GM19193 (cell line): ENCODE measurements around the gene SPTLC3.

Experiments
- POLR2A ChIP-seq: IDR thresholded peaks from 4 replicates; pipeline ENCODE4 v1.6.1; 2011; ENCODE audit not compliant: insufficient read depth, insufficient read length; ENCODE audit errors: extremely low read depth

The SPTLC3 gene

DNA sequence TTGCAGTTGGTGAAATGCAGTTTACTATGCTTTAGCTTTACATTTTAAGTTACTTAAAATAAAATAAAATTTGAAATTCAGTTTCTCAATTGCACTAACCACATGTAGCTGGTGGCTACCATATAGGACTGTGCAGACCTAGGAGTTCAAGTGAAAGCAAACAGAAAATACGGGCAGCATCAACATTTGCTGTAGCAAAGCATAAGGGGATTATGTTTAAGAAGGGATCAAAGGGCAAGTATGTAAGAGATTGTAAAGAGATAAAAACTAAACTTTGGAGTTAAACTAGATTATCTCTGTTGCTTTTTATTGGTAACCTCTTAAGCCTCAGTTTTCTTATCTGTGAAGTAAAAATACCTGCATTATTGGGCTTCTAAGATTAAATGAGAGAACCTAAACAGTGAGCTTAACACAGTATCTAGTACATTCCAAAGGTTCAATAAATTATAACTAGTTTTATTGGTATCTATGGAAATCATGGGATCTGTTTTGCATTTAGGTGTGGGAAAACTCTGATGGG lies 81.2 kb downstream of the SPTLC3 start:
- TF ChIP-seq POLR2A: no peak

DNA sequence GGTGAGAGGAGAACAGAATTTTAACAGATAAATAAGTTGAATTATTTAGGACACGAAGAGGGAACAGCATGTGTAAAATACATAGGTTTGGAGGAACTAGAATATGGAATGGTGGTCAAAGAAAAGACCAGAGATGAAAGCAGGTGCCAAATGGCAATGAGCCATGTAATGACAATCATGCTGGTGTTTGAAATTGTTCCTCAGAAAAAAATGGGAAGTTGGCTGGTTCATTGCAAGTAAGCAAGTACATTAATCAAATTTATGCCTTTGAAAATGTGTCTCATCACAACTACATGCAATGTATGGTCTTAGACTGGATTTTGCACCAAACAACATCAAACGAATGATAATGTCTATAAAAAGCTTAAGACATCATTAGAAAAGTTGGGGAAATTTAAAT lies 83.3 kb downstream of the SPTLC3 start:
- no peak for TF ChIP-seq POLR2A

DNA sequence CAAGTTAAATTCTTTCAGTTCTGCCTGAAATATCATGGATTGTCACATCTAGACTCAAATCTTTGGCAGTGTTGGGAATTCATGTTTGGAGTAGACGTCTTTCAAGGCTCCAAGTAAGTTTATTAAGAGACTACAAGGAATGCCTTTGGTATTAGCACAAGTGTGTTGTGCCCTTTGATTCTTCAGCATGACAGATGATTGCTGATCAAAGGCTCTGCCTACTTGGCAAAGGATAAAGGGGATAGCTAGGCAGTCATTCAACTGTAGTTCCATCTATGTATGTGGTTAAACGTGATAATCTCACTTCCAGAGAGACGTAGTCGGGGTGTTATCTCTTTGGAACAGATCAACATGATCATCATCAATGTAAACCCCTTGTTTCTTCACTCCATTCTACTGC lies 86.2 kb downstream of the SPTLC3 start:
- no peak for TF ChIP-seq POLR2A

DNA sequence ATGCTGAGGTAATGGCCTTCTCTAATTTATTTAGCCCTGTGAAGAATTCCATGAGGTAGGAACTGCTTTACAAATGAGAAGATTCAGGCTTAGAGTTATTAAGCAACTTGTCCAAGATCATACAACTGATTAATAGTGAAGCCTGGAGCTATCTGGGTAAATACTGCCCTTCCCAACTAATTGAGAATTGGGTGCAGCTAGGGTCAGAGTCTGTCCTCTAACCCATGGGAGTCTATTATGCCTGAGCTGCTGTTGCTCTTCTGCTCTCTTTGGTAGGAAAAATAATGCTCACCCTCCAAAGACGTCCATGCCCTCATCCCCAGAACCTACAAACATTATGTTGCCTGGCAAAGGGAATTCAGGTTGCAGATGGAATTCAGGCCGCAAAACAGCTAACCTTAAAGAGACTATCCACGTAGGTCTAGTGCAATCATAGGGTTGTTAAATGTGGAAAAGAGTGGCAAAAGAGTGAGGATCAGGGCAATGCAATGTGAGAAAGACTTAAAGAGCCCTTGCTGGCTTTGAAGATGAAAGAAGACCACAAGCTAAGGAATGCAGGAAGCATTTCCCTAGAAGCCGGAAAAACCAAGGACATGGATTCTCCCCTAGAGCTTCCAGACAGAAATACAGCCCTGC lies 90.1 kb downstream of the SPTLC3 start:
- TF ChIP-seq POLR2A: no peak

DNA sequence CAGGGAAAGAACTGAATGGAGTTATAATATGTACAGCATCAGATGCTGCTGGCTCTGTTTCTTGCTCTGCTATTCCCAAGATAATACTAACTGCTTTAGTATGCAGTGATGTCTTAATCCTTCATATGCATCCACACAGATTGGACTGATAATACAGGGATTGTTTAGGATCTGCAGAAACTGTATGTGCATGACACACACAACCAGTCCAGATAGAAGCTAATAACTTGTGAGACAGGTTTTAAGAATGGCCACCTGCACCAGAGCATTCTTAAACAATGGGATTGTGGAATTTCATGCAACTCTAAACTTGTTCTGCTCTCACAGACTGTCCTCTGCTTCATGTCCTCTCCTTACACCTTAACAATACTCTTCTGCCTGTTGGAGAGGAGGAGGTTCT lies 90.9 kb downstream of the SPTLC3 start:
- TF ChIP-seq POLR2A: no peak

DNA sequence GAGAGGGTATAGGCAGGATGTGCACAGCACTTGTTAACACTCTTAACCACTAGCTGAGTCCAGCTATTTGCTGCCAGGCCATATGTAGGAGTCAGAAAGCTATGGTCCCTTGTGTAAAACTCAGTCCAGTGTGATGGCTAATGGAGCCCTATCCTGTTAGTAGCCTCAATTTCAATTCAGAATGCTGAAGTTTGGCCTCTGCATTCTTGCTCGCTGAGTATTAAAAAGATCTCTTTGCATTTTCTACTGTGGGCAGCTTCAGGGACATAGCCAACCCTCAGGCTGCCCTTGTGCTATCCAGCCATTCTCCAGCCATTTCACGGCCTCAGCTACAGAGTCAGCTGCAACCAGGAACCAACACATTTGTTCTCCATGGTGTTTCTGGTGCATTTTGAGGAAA lies 92.5 kb downstream of the SPTLC3 start:
- TF ChIP-seq POLR2A: no peak

GRCh38 chr20:13101706-13102105 lies 92.9 kb downstream of the SPTLC3 start:
- TF ChIP-seq POLR2A: no peak

- no peak for TF ChIP-seq POLR2A
Observed at GRCh38 chr20:13102237-13102636, 93.5 kb downstream of the SPTLC3 start.

DNA sequence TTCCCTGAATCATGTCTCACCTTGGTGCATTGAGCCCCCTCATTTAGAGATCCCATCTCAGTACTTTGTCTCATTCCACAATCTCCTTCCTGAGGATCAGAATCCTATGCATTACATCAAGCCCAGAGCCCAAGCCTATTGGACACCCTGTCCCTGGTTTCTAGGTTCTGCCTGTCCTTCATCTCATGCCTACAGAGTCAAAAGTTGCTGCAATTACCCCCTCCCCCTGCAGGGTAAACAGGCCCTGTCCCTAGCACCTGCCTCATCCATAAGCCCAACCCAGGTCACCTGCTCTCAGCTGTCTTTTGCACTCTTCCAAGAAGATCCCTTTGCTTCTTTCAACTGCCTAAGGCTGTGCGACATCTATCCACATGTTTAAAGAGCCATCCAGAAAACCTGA lies 93.9 kb downstream of the SPTLC3 start:
- TF ChIP-seq POLR2A: no peak

DNA sequence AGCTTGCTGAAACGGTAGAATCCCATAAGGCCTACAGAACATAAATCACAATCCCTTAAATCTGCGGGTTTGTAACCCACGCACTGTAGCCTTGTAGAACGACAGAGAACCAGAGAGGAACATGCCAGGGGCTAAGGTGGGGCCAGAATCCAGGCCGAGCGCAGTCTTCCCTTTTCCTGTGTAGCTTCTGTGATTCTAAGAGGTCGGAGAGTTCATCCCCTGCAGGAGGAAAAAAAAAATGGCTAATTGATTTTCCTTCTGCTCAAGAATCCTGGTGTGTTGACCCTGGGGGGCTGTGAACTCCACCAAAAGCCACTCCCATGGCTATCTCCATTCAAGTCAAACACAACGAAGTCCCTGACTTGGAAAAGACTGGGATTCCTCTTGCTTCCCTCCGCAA lies 96.3 kb downstream of the SPTLC3 start:
- TF ChIP-seq POLR2A: no peak

DNA sequence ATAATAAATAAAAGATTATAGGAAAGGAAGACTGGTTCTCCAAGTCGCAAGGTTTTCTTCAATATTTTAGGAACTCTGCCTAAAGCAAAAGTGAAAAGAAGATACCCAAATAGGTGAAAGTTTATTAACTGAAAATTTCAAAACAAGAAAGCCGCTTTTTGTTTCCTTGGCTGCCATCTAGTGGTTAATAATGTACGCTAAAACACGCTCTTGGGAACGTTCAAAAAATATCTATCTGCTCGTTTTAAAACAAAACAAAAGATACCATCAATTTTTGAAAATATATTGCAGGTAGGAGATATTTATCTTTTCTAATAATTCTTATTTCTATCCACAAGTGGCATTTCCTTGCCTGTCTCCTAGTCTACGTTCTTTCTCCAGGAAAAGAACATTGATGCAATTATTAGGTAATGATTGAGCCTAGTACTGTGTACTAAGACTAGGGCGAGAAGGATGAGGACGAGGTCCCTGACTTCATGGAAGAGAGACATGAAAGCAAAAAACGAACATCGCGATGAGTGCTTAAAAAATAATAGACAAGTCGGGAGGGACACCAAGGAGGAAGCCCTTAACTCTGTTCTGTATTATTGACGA lies 97.2 kb downstream of the SPTLC3 start:
- TF ChIP-seq POLR2A: no peak

- TF ChIP-seq POLR2A: no peak
Observed at GRCh38 chr20:13109658-13110057, 100.9 kb downstream of the SPTLC3 start.

- TF ChIP-seq POLR2A: no peak
Observed at GRCh38 chr20:13110796-13111195, 102.0 kb downstream of the SPTLC3 start.

DNA sequence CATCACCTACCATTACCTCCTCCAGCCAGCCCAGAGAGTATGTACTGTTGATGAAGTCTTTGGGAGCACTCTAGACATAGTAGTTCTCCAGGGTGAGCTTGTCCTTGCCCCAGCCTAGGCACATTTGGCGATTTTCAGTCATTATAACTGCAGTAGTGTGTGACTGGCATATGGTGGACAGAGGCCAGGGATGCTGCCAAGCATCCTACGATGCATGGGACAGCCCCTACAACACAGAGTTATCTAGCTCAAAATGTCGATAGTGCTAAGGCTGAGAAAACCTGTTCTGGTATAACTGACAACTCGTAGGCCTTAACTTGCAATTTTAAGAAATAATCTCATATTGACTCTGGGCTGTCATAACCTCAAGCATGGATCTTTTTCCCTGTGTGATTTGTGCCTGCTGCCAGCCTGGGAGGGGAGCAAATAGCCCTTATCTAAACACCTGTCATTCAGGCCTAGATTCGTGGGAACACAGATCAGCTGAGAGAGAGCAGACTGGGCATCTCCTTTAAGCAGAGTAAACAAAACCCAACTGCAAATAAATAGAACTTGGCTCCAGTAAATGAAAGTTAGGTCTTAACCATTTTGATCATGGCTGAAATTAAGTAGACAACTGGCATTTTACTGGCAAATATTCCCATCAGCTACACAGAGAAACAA lies 102.6 kb downstream of the SPTLC3 start:
- TF ChIP-seq POLR2A: no peak

GRCh38 chr20:13113731-13114130 lies 105.0 kb downstream of the SPTLC3 start:
- no peak for TF ChIP-seq POLR2A

DNA sequence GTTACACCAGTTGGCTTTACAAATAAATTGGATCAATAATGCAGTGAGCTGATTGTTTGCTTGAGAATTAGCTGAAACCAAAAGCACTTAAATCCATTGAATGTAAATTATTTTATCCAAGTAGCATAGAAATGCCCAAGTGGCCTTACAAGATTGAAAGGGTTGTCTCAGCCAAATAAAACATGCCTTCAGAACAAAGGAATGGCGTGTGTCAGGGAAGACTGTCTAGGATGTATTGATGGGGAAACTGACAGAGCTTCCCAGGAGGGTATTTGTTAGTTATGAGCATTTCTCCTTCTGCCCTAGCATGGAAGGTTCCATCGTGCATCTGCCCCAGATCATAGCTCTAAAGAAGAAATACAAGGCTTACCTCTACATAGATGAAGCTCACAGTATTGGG lies 108.4 kb downstream of the SPTLC3 start:
- no peak for TF ChIP-seq POLR2A
